HepG2 (cell line): ENCODE results near the gene JUND. TPM values are rescaled to one million over a fixed set of nuclear protein-coding genes. Genes with fewer than 3 reads are reported as not detected.

Experiments
- AGO2 ChIP-seq: fragments of 200-400 bp; formaldehyde crosslinking; optimal IDR thresholded peaks from 2 replicates; pipeline ENCODE3; 2017; ENCODE audit warnings: mild to moderate bottlenecking, low read depth, low read length, moderate library complexity
- DPF2 ChIP-seq: sonication (generic); formaldehyde crosslinking; IDR thresholded peaks from 2 replicates; pipeline ENCODE4 v1.4.0; 2020; ENCODE audit warnings: mild to moderate bottlenecking, low read depth, missing genetic modification reagents, borderline replicate concordance
- HCFC1 ChIP-seq: fragments of 150-350 bp; IDR thresholded peaks from 2 replicates; pipeline ENCODE4 v1.6.1; 2014; ENCODE audit warnings: low read depth, low read length
- HNRNPK ChIP-seq: fragments of 200-400 bp; formaldehyde crosslinking; IDR thresholded peaks from 2 replicates; pipeline ENCODE4 v1.6.1; 2018; ENCODE audit warnings: low read length, low read depth, moderate library complexity, mild to moderate bottlenecking; ENCODE audit not compliant: poor library complexity, severe bottlenecking
- LCORL ChIP-seq, 2 experiments: fragments of 450-650 bp in 1 of 2; sonication (generic) in 1 of 2; formaldehyde crosslinking in 1 of 2; IDR thresholded peaks; 2 replicates each; pipeline versions ENCODE4 v1.5.0 to v1.6.1; 2017 to 2020; ENCODE audit warnings: antibody characterized with exemption in 1 of 2, missing genetic modification reagents in 1 of 2
- NR0B2 ChIP-seq: sonication (generic); formaldehyde crosslinking; IDR thresholded peaks from 2 replicates; pipeline ENCODE4 v1.4.0; 2020; ENCODE audit warnings: mild to moderate bottlenecking, missing genetic modification reagents
- RAD21 ChIP-seq: fragments of 450-650 bp; formaldehyde crosslinking; IDR thresholded peaks from 2 replicates; pipeline ENCODE4 v1.5.0; 2020; ENCODE audit warnings: mild to moderate bottlenecking
- SP4 ChIP-seq: sonication (generic); formaldehyde crosslinking; IDR thresholded peaks from 2 replicates; pipeline ENCODE4 v1.8.1; 2023; ENCODE audit warnings: mild to moderate bottlenecking, missing genetic modification reagents
- SRY ChIP-seq: sonication (generic); formaldehyde crosslinking; IDR thresholded peaks from 2 replicates; pipeline ENCODE4 v1.8.0; 2022; ENCODE audit warnings: mild to moderate bottlenecking, missing genetic modification reagents
- U2AF2 ChIP-seq: fragments of 200-400 bp; formaldehyde crosslinking; IDR thresholded peaks from 2 replicates; pipeline ENCODE4 v1.6.1; 2017; ENCODE audit warnings: low read depth, mild to moderate bottlenecking, low read length
- ZFP1 ChIP-seq: IDR thresholded peaks from 2 replicates; pipeline ENCODE4 v1.6.1; 2016
- ZNF274 ChIP-seq: sonication (generic); formaldehyde crosslinking; IDR thresholded peaks from 2 replicates; pipeline ENCODE4 v1.5.1; 2020; ENCODE audit warnings: mild to moderate bottlenecking, missing genetic modification reagents
- ZNF333 ChIP-seq: sonication (generic); formaldehyde crosslinking; IDR thresholded peaks from 2 replicates; pipeline ENCODE4 v1.4.0; 2020; ENCODE audit warnings: mild to moderate bottlenecking, missing genetic modification reagents, borderline replicate concordance
- ZNF468 ChIP-seq: sonication (generic); formaldehyde crosslinking; IDR thresholded peaks from 2 replicates; pipeline ENCODE4 v1.8.0; 2022; ENCODE audit warnings: mild to moderate bottlenecking, moderate library complexity, missing genetic modification reagents
- ZNF558 ChIP-seq: sonication (generic); formaldehyde crosslinking; IDR thresholded peaks from 2 replicates; pipeline ENCODE4 v1.9.0; 2022; ENCODE audit warnings: mild to moderate bottlenecking, missing genetic modification reagents, borderline replicate concordance
- ZNF598 ChIP-seq: sonication (generic); formaldehyde crosslinking; IDR thresholded peaks from 2 replicates; pipeline ENCODE4 v1.5.1; 2020; ENCODE audit warnings: mild to moderate bottlenecking, missing genetic modification reagents, borderline replicate concordance
- ZNF629 ChIP-seq: sonication (generic); formaldehyde crosslinking; conservative IDR thresholded peaks from 2 replicates; pipeline ENCODE4 v1.5.0; 2020; ENCODE audit warnings: missing genetic modification reagents
- ZNF761 ChIP-seq: sonication (generic); formaldehyde crosslinking; conservative IDR thresholded peaks from 2 replicates; pipeline ENCODE4 v1.4.0; 2020; ENCODE audit warnings: mild to moderate bottlenecking, missing genetic modification reagents
- polyA plus RNA-seq, 8 experiments: library from polyadenylated mRNA; depleted of rRNA in 3 of 8; stranded (reverse) in 7 of 8; unstranded in 1 of 8; fragments of >200 nt; fragmentation: Illumina TruSeq in 4 of 8; extraction: Trizol in 4 of 8; gene quantifications; 2 replicates each; pipeline versions ENCODE4 v1.2.1 to v1.2.3, GENCODE V29; 2011 to 2016; ENCODE audit warnings: low read depth in 4 of 8, missing spikeins in 1 of 8, mixed read lengths in 1 of 8; ENCODE audit not compliant: insufficient read depth in 1 of 8
- total RNA-seq, 5 experiments: library from RNA; depleted of rRNA; stranded (reverse); fragments of >200 nt; fragmentation: Illumina TruSeq; extraction: Trizol; gene quantifications; 2 replicates each; pipeline ENCODE4 v1.2.3, GENCODE V29; 2016; ENCODE audit warnings: low read depth in 1 of 5
- TF ChIP-seq, protein P1 (sequence below): sonication (generic); formaldehyde crosslinking; IDR thresholded peaks from 2 replicates; pipeline ENCODE4 v1.8.0; 2022; ENCODE audit warnings: mild to moderate bottlenecking, missing genetic modification reagents
- TF ChIP-seq, protein P2 (sequence below): IDR thresholded peaks from 2 replicates; pipeline ENCODE4 v1.6.1; 2016; ENCODE audit warnings: missing genetic modification reagents, missing compliant biosample characterization
- TF ChIP-seq, protein P3 (sequence below): sonication (generic); formaldehyde crosslinking; IDR thresholded peaks from 2 replicates; pipeline ENCODE4; 2020; ENCODE audit warnings: missing genetic modification reagents, mild to moderate bottlenecking, borderline replicate concordance

The JUND gene
- total and polyA plus RNA-seq, 2 of the 13 experiments (the other 11 are each of a cell fraction or from before 2014, with no cell fraction given): 41.2 to 59.8 TPM

- TF ChIP-seq ZFP1 (peak; percentile 43; the same call in 1 of the 2 replicates), RAD21 (CRISPR knock-in tag) (peak; percentile 39), U2AF2 (no peak), ZNF761 (CRISPR knock-in tag) (0 out of 2 replicates have a peak, but pooled peaks have one; percentile 41), HNRNPK (peak; percentile 40), AGO2 (peak; percentile 74), ZNF333 (no peak), ZNF598 (CRISPR knock-in tag) (no peak), DPF2 (CRISPR knock-in tag) (peak; percentile 83), HCFC1 (no peak), ZNF629 (peak; percentile 52), SP4 (no peak), SRY (CRISPR knock-in tag) (0 out of 2 replicates have a peak, but pooled peaks have one; percentile 60), NR0B2 (CRISPR knock-in tag) (no peak), ZNF558 (CRISPR knock-in tag) (peak; percentile 53; the same call in 1 of the 2 replicates), LCORL (IDR thresholded peaks at IDR 0.05) (no peak), LCORL (CRISPR knock-in tag; IDR thresholded peaks at IDR 0.05) (peak; percentile 88), ZNF468 (CRISPR knock-in tag) (no peak), ZNF274 (CRISPR knock-in tag) (no peak)
- TF ChIP-seq, protein P1, sequence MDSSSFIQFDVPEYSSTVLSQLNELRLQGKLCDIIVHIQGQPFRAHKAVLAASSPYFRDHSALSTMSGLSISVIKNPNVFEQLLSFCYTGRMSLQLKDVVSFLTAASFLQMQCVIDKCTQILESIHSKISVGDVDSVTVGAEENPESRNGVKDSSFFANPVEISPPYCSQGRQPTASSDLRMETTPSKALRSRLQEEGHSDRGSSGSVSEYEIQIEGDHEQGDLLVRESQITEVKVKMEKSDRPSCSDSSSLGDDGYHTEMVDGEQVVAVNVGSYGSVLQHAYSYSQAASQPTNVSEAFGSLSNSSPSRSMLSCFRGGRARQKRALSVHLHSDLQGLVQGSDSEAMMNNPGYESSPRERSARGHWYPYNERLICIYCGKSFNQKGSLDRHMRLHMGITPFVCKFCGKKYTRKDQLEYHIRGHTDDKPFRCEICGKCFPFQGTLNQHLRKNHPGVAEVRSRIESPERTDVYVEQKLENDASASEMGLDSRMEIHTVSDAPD (CRISPR knock-in tag): no peak
- TF ChIP-seq, protein P2, sequence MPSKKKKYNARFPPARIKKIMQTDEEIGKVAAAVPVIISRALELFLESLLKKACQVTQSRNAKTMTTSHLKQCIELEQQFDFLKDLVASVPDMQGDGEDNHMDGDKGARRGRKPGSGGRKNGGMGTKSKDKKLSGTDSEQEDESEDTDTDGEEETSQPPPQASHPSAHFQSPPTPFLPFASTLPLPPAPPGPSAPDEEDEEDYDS: no peak
- TF ChIP-seq, protein P3, sequence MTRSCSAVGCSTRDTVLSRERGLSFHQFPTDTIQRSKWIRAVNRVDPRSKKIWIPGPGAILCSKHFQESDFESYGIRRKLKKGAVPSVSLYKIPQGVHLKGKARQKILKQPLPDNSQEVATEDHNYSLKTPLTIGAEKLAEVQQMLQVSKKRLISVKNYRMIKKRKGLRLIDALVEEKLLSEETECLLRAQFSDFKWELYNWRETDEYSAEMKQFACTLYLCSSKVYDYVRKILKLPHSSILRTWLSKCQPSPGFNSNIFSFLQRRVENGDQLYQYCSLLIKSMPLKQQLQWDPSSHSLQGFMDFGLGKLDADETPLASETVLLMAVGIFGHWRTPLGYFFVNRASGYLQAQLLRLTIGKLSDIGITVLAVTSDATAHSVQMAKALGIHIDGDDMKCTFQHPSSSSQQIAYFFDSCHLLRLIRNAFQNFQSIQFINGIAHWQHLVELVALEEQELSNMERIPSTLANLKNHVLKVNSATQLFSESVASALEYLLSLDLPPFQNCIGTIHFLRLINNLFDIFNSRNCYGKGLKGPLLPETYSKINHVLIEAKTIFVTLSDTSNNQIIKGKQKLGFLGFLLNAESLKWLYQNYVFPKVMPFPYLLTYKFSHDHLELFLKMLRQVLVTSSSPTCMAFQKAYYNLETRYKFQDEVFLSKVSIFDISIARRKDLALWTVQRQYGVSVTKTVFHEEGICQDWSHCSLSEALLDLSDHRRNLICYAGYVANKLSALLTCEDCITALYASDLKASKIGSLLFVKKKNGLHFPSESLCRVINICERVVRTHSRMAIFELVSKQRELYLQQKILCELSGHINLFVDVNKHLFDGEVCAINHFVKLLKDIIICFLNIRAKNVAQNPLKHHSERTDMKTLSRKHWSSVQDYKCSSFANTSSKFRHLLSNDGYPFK: peak; percentile 26; the same call in 1 of the 2 replicates
These were observed 6.6 kb downstream of the JUND start (continued) for GRCh38 chr19:18274781-18275356.
